HG03060 (cell line): Measurements from ENCODE around the gene CNDP2.

Experiments used
- ATAC-seq: cut with Tn5 transposase; IDR thresholded peaks from one replicate; pipeline ENCODE4 v1.9.1; 2021; ENCODE audit warnings: low read depth, moderate number of reproducible peaks; ENCODE audit not compliant: unreplicated experiment

Gene CNDP2

GRCh38 chr18:74495581-74496507, at the start of gene CNDP2:
TSS of gene CNDP2 (plus strand) at chr18:74496363. CDS start at chr18:74499974, 3,611 bp downstream.
- ATAC-seq, result peak; percentile 60

GRCh38 chr18:74446631-74447403, 49.3 kb upstream of the CNDP2 start:
- ATAC-seq, result no peak

DNA sequence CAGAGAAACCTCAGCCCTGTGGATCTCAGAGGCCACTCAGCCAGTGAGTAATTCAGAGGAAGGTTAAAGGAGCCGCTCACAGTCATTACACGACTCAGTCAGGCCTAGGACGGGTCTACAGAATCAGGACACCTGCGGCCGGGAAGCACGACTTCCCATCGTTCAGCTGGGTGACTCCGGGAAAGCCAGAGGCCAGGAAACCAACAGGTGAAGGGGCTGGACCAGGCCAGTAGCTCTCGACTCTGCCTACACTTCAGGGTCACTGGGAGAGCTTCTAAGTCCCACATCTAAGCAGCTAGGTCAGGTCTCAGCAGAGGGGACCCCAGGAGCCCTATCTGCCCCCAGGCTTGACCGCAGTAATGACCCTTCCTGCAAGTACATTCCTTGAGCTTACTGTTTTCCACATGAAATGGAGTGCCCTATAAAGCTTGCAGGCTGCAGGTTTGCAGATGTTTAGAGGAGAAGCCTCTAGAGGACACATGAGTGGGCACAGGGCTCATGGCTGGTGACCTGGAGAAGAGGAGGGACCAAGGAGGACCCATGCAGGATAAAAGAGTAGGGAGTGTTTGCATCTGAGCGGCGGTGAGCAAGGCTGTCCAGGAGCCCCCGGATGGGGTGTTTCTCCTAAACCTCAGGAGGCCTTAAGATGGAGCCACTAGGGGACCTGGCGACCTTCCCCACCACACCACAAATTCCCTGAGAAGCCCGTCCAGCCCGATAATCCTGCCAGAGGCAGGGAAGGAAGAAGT, 48.6 kb upstream of the CNDP2 start:
- ATAC-seq, result no peak

DNA sequence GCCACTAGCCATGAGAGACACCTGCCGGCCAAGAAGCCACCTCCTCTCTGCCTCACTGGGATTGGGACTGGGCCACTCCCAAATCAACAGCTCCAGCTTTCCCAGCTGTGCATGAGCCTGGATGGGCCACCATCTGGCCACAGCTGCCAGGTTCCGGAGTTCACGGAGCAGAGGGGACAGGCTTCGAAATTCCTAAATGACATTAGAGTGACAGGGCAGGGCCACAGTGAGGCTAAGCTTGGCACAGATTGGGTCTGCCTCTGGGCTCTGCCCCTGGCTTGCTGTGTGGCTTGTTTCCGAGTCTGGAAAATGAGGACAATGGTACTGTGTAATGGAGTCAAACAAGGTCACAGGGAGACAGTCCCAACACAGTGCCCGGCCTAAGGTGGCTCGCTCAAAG, 45.5 kb upstream of the CNDP2 start:
- no peak for ATAC-seq

- ATAC-seq, result no peak
Measured at GRCh38 chr18:74451148-74451547, 45.0 kb upstream of the CNDP2 start.

- ATAC-seq, result no peak
Measured at GRCh38 chr18:74453016-74453566, 43.1 kb upstream of the CNDP2 start.

GRCh38 chr18:74453642-74454198, 42.4 kb upstream of the CNDP2 start:
- ATAC-seq, result no peak

GRCh38 chr18:74454279-74454751, 41.8 kb upstream of the CNDP2 start:
- ATAC-seq, result no peak

GRCh38 chr18:74455386-74455785, 40.8 kb upstream of the CNDP2 start:
- ATAC-seq, result no peak

DNA sequence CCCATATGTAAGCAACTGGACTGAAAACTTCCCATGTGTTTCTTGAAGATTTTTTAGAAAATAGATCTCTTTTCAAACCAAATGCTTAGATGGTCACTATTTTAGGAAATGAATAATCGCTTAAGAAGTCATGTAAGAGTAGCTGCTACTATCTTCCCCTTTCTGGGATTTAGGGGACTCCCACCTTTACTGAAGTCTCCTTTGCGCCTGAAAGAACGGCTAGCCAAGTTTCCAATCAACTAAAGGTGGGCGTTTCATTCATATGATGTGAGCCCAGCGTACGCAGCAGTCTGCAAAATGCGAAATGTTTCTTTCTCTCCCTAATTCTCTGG, 40.2 kb upstream of the CNDP2 start:
- ATAC-seq, result no peak

- ATAC-seq, result no peak
Measured at GRCh38 chr18:74456349-74457042, 39.7 kb upstream of the CNDP2 start.

- no peak for ATAC-seq
Measured at GRCh38 chr18:74457043-74457724, 39.0 kb upstream of the CNDP2 start, which contains the start of gene DIPK1C. TSS of gene DIPK1C (minus strand) at chr18:74457308. CDS start at chr18:74457259, 49 bp downstream.

DNA sequence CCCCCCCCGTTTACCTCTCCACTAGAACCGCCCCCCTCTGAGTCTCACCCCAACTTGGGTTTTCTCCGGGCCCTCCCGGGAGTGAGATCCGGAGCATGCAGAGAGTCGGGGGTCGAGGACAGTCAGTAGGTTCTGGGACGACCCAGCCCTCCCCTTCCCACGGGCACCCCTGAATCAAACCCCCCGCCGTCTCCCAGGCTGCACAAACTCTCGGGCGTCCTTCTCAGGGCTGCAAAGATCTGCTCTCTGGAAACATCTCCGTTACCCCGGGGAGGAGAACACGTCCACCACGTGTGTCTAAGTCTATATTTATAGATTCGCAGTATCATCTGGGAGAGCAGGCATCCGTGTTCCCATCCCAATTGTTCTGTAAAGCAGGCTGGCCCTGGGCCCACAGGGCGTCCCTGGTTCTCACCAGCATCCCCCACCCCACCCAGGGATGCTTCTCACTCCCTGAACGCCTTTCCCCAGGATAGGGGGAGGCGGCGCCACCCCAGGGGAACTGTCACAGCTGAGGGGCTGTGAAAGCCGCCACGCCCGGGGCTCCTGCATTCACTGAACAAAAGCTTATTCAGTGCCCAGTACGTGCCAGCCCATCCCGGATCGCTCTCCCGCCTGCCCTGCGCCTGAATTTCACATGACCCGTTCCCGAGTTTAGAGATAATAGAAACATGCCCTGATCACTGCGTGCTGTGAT, 38.3 kb upstream of the CNDP2 start:
- ATAC-seq, result no peak

GRCh38 chr18:74459889-74460288, 36.3 kb upstream of the CNDP2 start:
- no peak for ATAC-seq

DNA sequence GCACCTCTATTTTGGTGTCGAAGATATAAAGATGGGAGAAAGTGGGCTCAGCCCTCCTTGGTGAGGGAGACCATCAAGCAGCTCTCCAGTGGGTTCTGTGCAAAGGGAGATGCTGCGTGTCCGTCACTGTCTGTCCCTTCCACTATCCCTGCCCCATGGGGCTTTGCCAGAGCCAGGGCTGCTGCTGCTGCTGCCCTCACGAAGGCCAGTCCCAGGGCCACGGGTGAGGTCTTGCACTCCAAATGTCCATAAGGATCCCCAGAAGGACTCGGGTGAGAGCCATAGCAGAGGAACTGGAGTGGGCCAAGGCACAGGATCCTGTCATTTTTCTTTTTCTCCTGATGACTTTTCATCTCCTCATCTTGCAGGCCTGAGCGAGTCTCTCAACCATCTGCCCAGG, 35.3 kb upstream of the CNDP2 start:
- ATAC-seq, result no peak

- no peak for ATAC-seq
Measured at GRCh38 chr18:74463254-74463653, 32.9 kb upstream of the CNDP2 start.

- no peak for ATAC-seq
Measured at GRCh38 chr18:74463983-74464382, 32.2 kb upstream of the CNDP2 start.

GRCh38 chr18:74465775-74466174, 30.4 kb upstream of the CNDP2 start:
- ATAC-seq, result no peak
